ENCODE data around the gene IPO5. TPM values are rescaled to one million over a fixed set of nuclear protein-coding genes. Genes with fewer than 3 reads are reported as not detected.
"Not testable (repeated sequence)": the region's sequence is repeated elsewhere in the genome, so short reads cannot be mapped to it uniquely, and the experiment has no call there.

The IPO5 gene
- total and polyA plus RNA-seq, 10 donors: 17.8 to 97.7 (median 72.5) TPM

DNA sequence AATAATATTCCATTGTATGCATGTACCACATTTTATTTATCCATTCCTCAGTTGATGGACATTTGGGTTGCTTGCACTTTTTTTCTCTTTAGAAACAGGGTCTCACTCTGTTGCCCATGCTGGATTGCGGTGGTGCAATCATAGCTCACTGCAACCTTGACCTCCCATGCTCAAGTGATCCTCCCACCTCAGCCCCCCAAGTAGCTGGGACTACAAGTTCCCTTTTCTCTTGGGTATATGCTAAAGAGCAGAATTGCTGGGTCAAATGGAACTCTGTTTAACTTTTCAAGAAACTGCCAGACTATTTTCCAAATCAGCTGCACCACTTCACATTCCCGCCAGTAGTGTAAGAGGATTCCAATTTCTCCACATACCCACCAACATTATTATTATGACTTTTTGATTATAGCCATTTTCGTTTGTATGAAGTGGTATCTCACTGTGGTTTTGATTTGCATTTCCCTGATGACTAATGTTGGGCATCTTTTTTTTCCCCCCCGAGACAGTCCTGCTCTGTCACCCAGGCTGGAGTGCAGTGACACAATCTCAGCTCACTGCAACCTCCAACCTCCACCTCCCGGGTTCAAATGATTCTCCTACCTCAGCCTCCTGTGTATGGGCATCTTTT, 7.6 kb upstream of the IPO5 start:
- Histone ChIP-seq H3K9me3 (no peaks in the 10 kb centered on the region), H3K36me3 (no peaks in the 10 kb centered on the region), H3K4me1 (no peaks in the 10 kb centered on the region), H3K4me3 (no peak overlapping the region), H3K27me3 (replicated peaks in 1 of 7) (no peaks in the 10 kb centered on the region), H3K27ac (no peak overlapping the region)
- intact Hi-C loops (cut with DNase I; ENCODE audit: low total_unique reads): no loop called here
- TF ChIP-seq, protein P1, sequence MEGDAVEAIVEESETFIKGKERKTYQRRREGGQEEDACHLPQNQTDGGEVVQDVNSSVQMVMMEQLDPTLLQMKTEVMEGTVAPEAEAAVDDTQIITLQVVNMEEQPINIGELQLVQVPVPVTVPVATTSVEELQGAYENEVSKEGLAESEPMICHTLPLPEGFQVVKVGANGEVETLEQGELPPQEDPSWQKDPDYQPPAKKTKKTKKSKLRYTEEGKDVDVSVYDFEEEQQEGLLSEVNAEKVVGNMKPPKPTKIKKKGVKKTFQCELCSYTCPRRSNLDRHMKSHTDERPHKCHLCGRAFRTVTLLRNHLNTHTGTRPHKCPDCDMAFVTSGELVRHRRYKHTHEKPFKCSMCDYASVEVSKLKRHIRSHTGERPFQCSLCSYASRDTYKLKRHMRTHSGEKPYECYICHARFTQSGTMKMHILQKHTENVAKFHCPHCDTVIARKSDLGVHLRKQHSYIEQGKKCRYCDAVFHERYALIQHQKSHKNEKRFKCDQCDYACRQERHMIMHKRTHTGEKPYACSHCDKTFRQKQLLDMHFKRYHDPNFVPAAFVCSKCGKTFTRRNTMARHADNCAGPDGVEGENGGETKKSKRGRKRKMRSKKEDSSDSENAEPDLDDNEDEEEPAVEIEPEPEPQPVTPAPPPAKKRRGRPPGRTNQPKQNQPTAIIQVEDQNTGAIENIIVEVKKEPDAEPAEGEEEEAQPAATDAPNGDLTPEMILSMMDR (IDR thresholded peaks at IDR 0.05 in 8 of 11, conservative IDR thresholded peaks at IDR 0.05 in 3 of 11): no peak
- TF ChIP-seq POLR2A (IDR thresholded peaks at IDR 0.05): no peak
- no peak for TF ChIP-seq POLR2AphosphoS5 (IDR thresholded peaks at IDR 0.05)
- no peak for DNase-seq
- WGBS, 5 donors: 75 to 86% (median 79%) methylated on average over 5 of the region's 5 CpGs

DNA sequence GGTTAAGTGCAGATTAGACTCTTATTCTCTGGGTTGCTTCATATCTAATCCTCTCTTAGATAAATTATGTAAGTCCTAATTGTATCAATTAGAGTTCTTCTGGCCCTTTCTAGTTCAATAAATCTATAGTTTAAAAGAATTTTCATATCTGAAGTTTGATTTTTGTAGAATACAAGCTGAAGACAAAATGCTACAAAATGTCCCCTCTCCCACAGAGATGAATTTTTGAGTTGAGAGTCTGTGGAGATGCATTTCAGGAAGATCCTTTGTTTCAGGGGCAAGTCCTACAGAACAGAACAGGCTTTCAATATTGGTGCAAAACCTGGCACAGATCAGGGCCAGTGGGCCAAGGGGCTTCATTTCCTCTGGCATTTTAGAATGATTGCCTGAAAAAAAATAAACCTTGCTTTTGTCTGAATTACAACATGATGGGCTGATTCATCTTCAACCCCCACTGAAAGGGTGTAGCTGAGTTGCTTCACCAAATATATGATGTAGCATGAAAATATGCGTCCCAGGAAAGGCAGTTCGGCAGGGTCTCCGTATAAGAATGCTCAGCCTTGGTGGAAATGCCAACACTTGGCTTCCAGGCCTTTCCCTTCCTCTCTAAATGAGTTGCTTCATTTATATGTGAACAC, 6.4 kb upstream of the IPO5 start:
- Histone ChIP-seq H3K9me3 (no peaks in the 10 kb centered on the region), H3K27ac (no peak overlapping the region), H3K4me1 (no peaks in the 10 kb centered on the region), H3K36me3 (no peaks in the 10 kb centered on the region), H3K27me3 (replicated peaks in 1 of 7) (no peaks in the 10 kb centered on the region), H3K4me3 (no peak overlapping the region)
- intact Hi-C loops (cut with DNase I; ENCODE audit: low total_unique reads): no loop called here
- 87 to 95% (median 93%) methylated on average over 3 of the region's 3 CpGs for WGBS, 5 donors
- TF ChIP-seq, protein P1 (IDR thresholded peaks at IDR 0.05 in 8 of 11, conservative IDR thresholded peaks at IDR 0.05 in 3 of 11): no peak
- TF ChIP-seq POLR2A (IDR thresholded peaks at IDR 0.05) (no peak), POLR2AphosphoS5 (IDR thresholded peaks at IDR 0.05) (no peak)
- no peak for DNase-seq

DNA sequence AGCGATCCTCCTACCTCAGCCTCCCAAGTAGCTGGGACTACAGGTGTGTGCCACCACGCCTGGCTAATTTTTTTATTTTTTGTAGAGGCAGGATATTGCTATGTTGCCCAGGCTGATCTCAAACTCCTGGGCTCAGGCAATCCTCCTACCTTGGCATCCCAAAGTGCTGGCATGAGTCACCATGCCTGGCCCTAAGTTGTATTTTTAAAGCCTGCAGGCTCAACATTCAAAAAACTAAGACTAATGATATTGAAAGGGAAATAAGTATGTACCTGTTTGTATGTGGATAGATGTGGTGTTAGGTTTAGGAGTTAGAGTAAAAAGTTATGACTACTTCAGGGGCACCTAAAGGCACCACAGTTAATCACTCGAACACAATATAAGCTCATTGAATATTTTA, 5.4 kb upstream of the IPO5 start:
- WGBS, 5 donors: 89 to 96% (median 96%) methylated on average over 3 of the region's 3 CpGs
- no peak overlapping the region for H3K27ac ChIP-seq
- no peaks in the 10 kb centered on the region for H3K36me3 ChIP-seq
- DNase-seq: no peak
- no peaks in the 10 kb centered on the region for H3K27me3 ChIP-seq (replicated peaks in 1 of 7)
- no peak overlapping the region for H3K4me3 ChIP-seq
- TF ChIP-seq, protein P1 (IDR thresholded peaks at IDR 0.05 in 8 of 11, conservative IDR thresholded peaks at IDR 0.05 in 3 of 11): no peak
- no peak for TF ChIP-seq POLR2AphosphoS5 (IDR thresholded peaks at IDR 0.05)
- TF ChIP-seq POLR2A (IDR thresholded peaks at IDR 0.05): no peak
- no peaks in the 10 kb centered on the region for H3K9me3 ChIP-seq
- intact Hi-C loops (cut with DNase I; ENCODE audit: low total_unique reads): no loop called here
- H3K4me1 ChIP-seq: no peaks in the 10 kb centered on the region

DNA sequence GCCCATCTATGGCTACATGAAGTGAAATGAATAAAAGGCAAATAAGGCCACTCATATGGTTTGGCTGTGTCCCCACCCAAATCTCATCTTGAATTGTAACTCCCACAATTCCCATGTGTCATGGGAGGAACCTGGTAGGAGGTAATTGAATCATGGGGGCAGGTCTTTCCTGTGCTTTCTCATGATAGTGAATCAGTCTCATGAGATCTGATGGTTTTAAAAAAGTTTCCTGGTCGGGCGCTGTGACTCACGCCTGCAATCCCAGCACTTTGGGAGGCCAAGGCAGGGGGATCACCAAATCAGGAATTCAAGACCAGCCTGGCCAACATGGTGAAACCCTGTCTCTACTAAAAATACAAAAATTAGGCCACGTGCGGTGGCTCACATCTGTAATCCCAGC, 4.2 kb upstream of the IPO5 start:
- H3K4me3 ChIP-seq; H3K27ac ChIP-seq; H3K9me3 ChIP-seq; H3K4me1 ChIP-seq; intact Hi-C loops (cut with DNase I; ENCODE audit: low total_unique reads); DNase-seq; H3K36me3 ChIP-seq; H3K27me3 ChIP-seq (replicated peaks in 1 of 7): not testable (repeated sequence)
- WGBS, 5 donors: 84 to 96% (median 93%) methylated on average over 5 of the region's 5 CpGs
